ENCODE data around the gene GLP2R.

GLP2R gene

DNA sequence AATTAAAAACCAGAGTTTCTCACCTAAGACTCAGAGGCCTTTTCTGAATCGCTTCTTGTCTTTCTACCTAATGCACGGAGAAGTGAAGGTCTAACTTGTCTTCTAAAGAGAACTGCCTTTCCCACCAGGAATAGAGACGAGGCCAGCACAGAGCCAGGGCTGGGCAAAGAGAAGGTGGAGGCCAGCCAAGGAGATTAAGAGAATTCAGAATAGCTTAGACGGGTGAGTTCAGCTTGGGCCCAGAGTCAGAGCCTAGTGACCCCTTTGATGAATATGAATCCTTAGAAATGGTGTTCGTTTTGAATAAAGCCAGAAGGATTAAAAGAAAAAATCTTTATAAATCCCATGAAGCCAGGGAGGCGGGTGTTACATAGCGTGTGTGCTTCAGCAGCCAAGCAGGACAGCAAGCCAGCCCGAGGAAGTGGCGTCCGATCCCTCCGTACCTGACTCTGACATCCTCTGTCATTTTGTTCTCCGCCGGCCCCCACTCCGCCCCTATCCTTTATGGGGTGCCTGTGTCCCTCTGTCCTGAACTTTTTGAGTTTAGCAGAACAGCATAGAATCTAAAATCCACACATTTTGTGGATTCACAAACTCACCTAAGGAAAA lies 11.3 kb upstream of the GLP2R start:
- DNase-seq: no peak

DNA sequence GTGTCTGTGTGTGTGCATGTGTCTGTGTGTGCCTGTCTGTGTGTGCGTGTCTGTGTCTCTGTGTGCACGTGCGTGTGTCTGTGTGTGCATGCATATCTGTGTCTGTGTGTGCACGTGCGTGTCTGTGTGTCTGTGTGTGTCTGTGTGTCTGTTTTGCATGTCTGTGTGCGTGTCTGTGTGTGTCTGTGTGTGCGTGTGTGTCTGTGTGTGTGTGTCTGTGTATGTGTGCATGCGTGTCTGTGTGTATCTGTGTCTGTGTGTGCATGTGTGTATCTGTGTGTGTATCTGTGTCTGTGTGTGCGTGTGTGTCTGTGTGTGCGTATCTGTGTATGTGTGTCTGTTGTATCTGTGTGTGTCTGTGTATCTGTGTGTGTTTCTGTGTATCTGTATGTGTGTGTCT lies 9.3 kb upstream of the GLP2R start:
- no peak for DNase-seq

DNA sequence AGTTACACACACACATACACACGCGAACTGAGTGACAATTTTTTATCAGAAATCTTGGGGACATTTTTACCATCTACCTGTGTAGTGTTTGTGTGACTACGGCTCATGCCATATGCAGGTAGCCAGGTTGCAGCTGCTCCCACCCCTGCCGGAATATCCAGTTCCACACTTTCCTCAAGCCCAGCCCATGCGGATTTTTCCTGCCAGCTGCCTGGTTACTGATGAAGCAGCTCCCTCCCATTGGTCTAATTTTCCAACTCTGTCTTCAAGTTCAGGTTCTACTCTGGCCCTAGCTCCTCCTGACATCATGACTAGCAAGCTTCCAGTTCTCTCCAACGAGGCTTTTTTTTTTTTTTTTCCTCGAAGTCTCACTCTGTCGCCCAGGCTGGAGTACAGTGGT lies 8.6 kb upstream of the GLP2R start:
- DNase-seq: peak; percentile 48

DNA sequence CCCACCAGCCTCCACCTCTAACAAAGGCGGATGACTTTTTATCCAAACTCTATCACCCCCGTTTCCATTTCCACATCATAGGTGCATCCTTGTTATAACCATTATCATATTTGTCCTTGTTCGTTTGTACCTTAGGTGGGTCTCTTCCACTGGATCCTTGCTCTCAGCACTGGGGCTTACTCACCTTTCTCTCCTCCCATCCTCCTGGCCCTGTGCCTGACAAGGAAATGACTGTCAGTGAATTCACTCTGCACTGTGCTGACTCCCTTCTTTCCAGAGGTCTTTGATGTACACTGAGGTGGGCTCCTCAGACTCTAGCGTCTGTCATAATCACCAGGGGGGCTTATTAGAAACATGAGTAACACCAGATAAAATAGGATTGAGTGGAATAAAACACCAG lies 7.0 kb upstream of the GLP2R start:
- DNase-seq: no peak

DNA sequence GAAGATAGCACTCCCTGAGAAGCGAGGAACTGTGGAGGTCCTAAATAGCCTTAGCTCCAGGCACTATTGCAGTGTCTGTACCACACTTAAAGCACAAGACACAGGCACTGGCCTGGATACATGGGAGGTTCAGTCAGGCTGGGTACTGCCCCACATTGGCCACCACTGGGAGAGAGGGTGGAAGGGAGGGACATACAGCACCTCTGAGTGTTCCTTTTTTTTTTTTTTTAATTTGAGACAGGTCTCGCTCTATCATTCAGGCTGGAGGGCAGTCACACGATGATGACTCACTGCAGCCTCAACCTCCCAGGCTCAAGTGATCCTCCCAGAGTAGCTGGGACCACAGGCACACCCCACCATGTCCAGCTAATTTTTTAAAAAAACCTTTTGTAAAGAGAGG lies 5.3 kb upstream of the GLP2R start:
- DNase-seq: no peak

DNA sequence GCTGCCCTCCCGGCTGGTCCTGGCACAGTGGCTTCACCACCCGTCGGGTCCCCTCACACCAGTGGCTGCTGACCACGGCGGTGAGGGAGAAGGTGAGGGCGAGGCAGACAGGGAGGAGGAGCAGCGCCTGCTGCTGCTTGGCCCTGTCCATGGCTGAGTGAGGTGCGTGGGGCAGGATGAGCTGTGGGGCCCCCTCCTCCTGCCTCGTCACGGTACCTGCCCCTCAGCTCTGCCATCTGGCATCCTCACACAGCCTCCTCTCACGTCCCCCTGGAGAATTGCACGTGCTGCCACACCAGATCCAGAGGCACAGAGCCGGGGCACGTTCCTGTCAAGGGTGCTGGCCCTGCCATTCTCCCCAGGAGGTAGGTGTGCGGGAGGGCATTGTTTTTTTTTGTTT lies 3.8 kb upstream of the GLP2R start, which contains the start of gene GSG1L2:
GSG1L2 (minus strand) TSS at position 159 of the 400 bp plus-strand sequence; CDS start at position 151, 8 bp downstream.
- peak; percentile 90 for DNase-seq

DNA sequence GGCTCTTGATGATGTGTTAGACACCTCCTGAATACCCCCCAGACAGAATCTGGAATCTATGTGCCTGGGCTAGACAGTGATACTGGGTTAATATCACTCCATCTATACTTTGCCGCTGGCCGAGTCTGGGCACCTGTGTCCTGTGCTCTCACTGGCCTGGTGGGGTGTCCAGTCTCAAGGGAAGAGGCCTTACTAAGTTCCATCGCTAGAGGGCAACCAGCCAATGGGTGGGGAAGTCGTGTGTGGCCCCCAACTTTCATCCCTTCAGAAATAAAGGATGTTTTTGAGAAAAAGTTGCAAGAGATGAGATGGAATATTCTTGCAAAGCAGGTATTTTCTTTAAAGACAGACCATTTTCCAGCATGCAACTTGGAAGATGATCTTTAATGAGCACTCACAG lies 1.6 kb upstream of the GLP2R start:
- DNase-seq: no peak

DNA sequence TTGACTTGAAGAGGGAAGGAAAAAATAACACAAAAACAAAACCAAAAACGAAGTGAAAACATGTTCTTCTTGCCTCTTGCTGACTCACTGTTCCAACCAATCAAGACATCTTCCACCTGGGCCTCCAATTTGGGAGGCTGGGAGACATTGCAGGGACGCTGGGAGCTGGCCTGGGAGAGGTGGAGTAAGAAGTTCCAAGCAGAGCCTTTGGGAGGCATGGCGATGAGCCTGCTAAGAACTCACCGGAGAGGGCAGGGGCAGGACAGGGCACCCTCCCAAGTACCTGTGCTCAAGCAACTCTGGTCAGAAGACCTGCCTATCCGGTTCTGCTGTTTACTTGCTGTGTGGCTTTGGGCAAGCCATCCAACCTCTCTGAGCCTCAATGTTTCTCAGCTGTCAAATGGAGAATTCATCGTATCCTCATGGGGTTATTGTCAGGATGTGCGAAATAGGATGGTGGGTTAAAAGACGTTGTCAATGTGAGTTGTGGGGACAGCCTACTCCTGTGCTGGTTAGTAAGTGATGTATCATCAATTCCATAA lies 856 bp upstream of the GLP2R start:
- DNase-seq: no peak

DNA sequence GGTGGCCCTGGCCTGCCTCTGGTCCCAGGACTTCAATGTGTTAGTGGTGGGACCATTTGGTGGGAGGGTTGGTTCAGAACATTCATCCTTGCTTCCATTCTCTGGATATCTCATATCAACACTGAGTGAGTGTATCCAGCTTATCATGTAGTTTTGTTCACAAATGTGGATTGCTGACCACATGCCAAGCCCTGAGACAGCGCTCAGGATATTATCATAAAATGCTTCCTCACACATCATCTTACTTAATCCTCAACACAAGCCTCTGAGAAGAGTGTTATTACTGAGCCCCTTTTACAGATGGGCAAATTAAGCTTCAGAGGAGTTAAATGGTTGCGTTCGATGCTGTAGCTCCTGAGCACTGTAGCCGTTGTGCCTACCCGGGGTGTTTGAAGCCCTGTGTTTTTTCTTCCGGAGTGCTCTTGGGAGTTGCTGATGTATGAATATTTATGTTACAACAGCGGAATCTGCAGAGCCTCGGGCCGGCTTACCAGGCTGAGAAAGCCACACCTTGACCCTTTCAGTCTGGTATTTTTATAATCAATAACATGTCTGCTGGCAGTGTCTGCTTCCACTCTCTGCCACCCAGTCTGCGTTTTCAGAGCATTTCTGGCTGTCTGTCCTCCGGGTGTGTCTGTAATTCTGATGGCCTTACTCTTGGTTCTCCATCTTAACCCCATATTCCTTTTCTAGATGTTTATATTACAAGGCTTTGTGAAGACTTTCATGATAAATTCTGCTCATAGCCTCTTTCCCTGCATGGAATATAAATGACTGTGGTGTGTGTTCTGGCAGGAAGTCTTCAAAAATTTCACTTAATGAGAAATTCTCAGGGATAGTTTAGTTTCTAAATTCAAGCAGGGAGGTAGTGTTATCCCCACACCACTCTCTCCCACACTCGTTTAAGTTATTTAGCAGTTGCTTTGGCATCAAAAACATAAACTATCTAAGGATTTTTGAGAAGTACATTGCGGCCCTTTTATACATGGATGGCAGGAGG lies 2.9 kb downstream of the GLP2R start:
- no peak for DNase-seq

DNA sequence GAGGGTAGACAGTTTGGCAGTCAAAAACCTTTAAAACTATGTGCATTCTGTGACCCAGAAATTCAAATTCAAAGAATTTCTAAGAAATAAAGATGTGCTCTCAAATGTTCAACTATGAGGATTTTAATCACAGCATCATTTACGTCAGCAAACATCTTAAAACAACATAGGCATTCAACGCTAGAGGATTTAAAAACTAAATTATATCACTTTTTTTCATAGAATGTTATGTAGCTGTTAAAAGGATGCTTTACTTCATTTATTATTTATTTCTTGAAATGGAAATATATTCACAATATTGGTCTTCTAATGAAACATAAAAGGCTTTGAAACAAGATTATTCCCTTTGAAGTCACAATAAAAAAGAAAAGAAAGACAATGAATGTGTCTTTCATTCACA lies 3.6 kb downstream of the GLP2R start:
- no peak for DNase-seq

DNA sequence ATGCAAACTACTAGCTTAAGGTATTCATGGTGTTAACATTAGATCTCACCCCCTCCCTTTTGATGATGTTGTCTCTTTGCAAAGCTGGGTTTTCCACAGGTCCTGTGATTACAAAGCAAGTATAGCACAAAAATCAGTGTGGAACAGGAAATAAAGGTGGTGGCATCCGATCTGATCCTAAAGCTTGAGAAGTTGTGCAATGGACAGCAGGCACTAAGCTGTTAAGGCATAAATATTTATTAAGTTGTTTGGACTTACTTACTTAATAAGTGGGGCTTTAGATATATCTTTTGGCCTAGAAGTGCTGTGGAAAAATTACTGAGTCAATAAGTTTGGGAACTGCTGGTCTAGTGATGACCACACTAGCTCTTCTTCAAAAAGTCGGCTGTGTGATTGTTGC lies 5.0 kb downstream of the GLP2R start:
- DNase-seq: no peak

DNA sequence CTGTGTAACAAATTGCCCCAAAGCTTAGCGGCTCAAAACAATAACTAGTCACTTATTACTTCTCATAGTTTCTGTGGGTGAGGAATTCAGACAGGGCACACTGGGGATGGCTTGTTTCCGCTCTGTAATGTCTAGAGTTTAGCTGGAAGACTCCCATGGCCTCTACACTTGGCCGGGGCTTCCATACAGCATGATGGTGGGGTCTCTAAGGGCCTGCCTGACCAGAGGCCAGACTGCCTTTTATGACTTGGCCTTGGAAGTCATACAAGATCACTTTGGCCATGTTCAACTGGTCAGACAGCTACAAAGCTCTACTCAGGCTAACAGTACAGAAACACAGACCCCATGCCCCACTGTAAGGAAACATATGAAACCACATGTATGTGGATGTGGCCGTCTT lies 8.2 kb downstream of the GLP2R start:
- DNase-seq: no peak

DNA sequence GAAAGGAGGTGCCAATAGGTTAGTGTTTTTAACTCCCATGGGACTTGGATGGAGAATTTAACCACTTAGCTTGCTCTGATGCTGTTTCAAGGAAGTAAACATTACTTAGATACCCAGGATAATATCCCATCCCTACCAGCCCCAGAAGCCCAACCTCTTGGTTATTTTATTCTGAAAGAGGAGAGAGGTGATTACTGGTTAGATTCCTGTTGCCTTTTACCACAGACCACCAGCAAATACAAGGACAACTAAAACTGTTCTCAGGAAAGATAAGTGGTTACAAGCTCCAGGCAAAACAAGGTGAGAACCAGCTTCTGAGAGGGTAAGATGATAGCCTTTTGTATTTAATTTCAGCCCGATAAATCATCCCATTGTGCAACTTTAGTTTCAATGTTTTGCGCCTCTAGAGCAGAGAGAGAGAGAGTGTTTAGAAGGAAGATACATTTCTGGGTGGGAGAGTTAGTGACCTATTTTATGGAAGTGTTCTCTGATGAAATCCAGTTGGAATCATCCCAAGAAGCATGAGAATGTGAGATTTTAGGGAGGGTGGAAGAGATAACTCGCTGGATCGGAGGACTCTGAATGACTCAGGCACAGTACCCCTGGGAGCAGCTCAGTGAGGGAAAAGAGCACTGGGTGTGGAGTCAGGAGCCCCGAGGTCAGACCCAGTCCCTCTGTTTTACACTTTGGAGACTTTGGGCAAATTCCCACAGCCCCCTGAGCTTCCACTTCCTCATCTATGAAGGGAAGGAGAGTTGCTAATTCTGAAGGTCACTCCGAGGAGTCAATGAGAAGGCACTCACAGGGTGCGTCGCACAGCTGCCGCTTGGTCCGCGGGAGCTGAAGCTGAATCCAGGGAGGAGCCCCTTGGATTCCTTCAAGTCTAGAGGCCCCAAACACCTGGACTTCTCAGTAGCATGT lies 12.1 kb downstream of the GLP2R start:
- no peak for DNase-seq

DNA sequence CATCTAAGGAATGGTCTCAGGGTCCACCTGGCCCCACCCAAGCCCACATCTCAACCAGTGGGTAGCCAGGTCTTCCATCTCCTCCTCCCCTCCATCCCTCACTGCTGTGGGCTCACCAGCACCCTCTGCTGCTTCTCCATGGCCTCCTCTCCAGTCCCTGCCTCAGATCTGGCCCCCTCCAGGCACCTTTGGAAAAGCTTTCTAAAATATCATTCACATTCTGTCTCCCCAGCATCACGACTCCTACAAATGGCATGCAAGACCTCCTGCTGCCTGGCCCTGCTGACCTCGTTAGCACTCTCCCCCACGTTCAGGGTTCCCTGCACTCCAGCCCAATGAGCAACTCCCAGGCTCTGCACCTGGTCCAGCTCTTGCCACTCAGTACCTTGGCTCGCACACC lies 13.7 kb downstream of the GLP2R start:
- no peak for DNase-seq

DNA sequence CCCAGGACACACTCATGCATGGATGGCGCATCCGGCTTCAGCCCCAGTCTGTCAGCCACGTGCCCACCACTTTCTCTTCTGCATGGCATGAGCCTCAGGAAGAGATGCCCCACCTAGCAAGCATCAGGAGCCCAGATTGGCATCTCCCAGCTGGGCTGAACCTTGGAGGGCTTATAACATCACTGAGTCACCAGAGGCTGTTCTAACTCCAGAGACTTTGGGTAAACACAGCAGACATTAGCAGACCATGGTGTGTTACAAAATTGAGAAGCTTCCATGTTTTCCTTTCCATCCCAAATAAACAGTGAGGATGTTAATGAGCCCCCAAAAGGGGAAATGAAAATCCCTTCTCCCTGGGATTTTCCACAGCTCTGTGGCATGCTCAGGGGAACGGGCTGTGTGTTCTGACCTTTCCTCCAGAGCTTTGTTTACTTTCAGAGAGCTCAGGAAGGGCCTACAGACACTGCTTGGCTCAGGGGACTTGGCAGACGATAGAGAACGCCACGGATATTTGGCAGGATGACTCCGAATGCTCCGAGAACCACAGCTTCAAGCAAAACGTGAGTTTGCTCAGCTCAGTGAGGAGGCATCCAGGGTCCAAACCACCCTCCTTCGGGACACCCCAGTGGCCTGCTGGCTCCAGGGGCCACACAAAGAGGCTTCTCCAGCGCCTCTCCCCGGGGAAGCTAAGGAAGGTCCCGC lies 16.5 kb downstream of the GLP2R start:
- DNase-seq: no peak

DNA sequence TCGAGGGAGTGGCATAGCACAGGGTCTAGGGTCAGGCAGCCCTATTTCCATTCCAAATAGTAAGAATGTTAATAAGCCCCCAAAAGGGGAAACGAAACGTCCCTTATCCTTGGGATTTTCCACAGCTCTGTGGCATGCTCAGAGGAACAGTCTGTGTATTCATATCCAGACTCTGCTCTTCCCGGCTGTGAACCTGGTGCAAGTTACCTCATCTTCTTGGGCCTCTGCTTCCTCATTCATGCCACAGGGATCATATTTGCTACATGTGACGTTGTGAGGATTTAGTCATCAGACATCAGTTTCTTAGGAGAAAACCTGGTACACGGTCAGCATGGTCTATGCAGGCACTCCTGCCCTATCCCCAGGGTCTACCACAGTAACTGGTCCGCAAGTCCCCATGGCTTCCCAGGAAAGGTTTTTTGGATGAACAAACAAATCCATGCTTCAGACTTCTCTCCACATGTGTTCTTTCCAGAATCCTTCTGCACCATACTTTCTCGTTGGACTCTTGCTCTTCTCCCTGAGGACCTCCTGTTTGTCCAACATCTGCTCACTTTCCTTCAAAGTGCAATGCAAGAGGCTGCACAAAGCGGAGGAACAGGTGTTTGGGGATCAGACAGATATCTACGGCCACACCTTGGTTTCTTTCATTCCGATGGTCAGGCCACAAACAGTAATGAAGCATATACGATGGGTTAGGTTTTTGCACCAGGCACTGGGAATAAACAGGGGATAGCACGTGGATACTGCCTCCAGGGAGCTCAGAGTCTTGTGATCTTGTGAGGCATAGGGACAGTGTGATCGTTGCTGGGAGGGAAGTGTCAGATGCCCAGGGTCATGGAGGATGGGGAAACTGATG lies 17.7 kb downstream of the GLP2R start:
- no peak for DNase-seq

DNA sequence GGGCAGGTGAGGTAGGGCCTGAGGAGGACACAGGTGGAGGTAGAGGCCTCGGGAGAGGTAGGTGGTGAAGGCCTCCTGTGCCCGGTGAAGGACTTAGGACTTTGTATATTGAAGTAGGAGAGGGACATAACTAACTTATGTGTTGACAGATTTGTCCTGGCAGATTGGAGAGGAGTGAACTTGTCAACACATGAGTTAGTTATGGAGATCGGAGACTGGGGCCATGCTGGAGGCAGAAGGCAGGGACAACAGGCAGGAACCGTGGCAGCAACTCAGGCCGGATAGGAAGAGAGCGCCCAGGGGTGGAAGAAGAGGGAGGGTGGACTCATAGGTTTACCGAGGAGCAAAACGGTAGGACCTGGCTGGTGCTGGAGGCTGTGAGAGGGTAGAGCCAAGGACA lies 18.4 kb downstream of the GLP2R start:
- DNase-seq: no peak

DNA sequence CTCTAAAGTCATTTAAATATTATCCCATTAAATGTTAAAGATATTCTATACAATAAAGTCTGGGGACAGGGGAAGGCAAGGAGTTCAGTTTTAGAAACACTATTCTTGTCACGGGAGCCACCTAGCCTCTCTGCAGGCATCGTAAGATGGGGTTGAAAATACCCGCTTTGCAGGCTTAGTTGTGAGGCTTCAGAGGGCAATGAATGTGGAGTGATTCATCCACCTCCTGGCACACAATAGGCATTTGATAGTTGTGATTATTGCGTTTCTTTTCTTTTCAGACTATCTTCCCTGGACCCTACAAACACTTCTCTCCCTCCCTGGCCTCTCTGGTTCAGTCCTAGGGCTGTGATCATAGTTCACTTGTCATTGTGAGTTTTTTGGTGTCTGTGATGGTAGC lies 19.6 kb downstream of the GLP2R start:
- DNase-seq: no peak

DNA sequence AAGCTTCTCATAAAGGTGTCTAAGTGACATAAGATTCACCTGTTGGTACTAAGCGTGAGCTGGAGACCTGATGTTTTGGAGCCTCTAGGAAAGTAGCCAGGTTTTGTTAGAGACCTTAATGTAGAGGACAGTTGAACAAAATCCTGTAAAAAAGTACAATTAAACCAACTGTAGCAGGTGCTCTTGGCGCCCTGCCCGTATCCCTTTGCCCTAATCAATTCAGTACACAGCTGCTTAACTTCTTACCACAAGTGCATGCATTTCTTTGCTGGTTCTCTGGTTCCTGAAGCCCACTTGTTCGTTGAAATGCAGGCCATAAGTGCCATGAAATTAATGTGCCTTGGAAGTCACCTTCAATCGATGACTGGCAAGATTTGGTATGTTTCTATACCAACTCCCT lies 24.4 kb downstream of the GLP2R start:
- no peak for DNase-seq

DNA sequence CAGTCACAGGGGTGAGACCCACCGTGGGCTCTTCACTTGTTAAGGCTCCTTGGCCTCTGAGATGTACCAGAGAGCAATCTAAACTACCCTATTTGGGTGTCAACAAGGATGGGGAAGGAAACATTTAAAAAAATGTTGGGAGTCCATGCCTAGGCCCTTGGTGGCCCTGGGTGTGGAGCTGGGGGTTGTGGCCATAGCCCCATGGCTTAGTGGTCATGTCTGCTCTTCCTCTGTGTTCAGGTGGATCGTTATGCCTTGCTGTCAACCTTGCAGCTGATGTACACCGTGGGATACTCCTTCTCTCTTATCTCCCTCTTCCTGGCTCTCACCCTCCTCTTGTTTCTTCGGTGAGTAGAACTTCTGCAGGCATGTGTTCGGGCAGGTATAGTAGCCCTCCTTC lies 28.5 kb downstream of the GLP2R start:
- no peak for DNase-seq

DNA sequence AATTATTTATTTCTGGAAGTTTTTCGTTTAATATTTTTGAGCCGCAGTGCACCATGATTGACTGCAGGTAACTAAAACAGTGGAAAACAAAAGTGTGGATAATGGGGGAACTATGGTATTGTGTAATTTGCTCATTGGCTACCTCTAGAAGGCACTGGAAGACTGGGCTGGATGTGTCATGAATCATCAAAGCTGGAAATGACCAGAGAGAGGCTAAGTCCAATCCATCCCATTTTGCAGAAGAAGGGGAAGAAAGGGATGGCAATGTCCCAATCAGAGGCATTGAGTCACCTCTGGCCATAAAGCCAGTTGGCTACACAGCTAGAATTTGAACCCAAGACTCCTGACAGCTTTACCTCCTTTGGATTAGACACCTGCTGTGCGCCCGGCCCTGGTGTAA lies 29.3 kb downstream of the GLP2R start:
- no peak for DNase-seq

All from NCI-H2171 (cell line).